Measurements from ENCODE around the gene CHCHD6.

DNA sequence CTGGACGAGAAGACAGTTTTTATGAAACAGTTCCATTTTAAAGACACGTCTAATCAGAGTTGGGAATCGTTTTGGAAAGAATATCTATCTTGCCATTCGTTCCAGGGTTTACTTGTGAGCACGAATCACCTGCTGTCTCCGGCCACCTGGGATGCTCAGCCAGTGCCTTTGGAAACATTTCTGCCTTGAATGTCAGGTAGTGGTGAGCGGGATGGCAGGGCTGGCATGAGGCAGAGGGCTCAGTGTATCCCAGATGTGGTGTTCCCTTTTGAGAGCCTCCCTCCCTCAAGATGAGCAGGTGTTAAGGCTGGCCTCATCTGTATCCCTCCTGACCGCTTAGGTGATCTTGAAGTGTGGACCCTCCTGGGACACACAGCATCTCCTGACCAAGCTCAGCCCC is 231.0 kb downstream of the CHCHD6 start:
- TF ChIP-seq, protein P1, sequence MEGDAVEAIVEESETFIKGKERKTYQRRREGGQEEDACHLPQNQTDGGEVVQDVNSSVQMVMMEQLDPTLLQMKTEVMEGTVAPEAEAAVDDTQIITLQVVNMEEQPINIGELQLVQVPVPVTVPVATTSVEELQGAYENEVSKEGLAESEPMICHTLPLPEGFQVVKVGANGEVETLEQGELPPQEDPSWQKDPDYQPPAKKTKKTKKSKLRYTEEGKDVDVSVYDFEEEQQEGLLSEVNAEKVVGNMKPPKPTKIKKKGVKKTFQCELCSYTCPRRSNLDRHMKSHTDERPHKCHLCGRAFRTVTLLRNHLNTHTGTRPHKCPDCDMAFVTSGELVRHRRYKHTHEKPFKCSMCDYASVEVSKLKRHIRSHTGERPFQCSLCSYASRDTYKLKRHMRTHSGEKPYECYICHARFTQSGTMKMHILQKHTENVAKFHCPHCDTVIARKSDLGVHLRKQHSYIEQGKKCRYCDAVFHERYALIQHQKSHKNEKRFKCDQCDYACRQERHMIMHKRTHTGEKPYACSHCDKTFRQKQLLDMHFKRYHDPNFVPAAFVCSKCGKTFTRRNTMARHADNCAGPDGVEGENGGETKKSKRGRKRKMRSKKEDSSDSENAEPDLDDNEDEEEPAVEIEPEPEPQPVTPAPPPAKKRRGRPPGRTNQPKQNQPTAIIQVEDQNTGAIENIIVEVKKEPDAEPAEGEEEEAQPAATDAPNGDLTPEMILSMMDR (IDR thresholded peaks at IDR 0.05; ENCODE audit: poor library complexity, severe bottlenecking): no peak
- TF ChIP-seq POLR2AphosphoS5 (IDR thresholded peaks at IDR 0.05): no peak
- no peak for TF ChIP-seq RAD21 (conservative IDR thresholded peaks at IDR 0.05)
- TF ChIP-seq, protein P2, sequence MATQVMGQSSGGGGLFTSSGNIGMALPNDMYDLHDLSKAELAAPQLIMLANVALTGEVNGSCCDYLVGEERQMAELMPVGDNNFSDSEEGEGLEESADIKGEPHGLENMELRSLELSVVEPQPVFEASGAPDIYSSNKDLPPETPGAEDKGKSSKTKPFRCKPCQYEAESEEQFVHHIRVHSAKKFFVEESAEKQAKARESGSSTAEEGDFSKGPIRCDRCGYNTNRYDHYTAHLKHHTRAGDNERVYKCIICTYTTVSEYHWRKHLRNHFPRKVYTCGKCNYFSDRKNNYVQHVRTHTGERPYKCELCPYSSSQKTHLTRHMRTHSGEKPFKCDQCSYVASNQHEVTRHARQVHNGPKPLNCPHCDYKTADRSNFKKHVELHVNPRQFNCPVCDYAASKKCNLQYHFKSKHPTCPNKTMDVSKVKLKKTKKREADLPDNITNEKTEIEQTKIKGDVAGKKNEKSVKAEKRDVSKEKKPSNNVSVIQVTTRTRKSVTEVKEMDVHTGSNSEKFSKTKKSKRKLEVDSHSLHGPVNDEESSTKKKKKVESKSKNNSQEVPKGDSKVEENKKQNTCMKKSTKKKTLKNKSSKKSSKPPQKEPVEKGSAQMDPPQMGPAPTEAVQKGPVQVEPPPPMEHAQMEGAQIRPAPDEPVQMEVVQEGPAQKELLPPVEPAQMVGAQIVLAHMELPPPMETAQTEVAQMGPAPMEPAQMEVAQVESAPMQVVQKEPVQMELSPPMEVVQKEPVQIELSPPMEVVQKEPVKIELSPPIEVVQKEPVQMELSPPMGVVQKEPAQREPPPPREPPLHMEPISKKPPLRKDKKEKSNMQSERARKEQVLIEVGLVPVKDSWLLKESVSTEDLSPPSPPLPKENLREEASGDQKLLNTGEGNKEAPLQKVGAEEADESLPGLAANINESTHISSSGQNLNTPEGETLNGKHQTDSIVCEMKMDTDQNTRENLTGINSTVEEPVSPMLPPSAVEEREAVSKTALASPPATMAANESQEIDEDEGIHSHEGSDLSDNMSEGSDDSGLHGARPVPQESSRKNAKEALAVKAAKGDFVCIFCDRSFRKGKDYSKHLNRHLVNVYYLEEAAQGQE (IDR thresholded peaks at IDR 0.05; ENCODE audit: borderline replicate concordance): no peak
- no peak for TF ChIP-seq EZH2 (IDR thresholded peaks at IDR 0.05; ENCODE audit: borderline replicate concordance, insufficient read depth, low read length, poor library complexity, severe bottlenecking)
- TF ChIP-seq SMC3 (conservative IDR thresholded peaks at IDR 0.05; ENCODE audit: poor library complexity): no peak

Measured in neural cell (in vitro differentiated cells).